Measurements from ENCODE around the gene SLC1A7. TPM values are rescaled to one million over a fixed set of nuclear protein-coding genes. Genes with fewer than 3 reads are reported as not detected.
A peak's percentile ranks its signal among the peaks of the same experiment; 100 is the strongest.

SLC1A7 gene
- total RNA-seq, 1 experiment from 2014 or later, result 0.31 TPM

- no peak overlapping the region for H3K4me3 ChIP-seq (ENCODE audit: low read depth in 2 of 2, low read length in 2 of 2)
- H3K27ac ChIP-seq (ENCODE audit: low read length), result peak overlapping the region; percentile 26
- in situ Hi-C loops (cut with HindIII; ENCODE audit: low pct_unique_long_range_greater_than_20kb, low sequenced_read_pairs) (no loop called here), intact Hi-C loops (cut with micrococcal nuclease; ENCODE audit: unreplicated experiment) (loop anchor here (10.0 kb wide), 1 partner anchor 127 kb away; no protein-coding TSS in a partner anchor)
- DNase-seq (ENCODE audit: low read depth, low spot score) (no peak), ATAC-seq (peak; percentile 61)
- ChIA-PET POLR2A (no interaction called here), CTCF (no interaction called here)
- H3K27me3 ChIP-seq (ENCODE audit: control insufficient read depth, insufficient read depth, low read length), result no peaks in the 10 kb centered on the region
- BruUV-seq (replicated peaks), result no TSS peak
- TF ChIP-seq SIN3A (IDR thresholded peaks at IDR 0.05; ENCODE audit: borderline replicate concordance, insufficient read depth, low read depth, low read length) (no peak), REST (IDR thresholded peaks at IDR 0.05; ENCODE audit: insufficient read depth in 1 of 2, low read depth in 2 of 2, low read length in 1 of 2) (no peak), POLR2AphosphoS5 (IDR thresholded peaks at IDR 0.05; ENCODE audit: low read depth, low read length) (no peak), TCF7L2 (IDR thresholded peaks at IDR 0.05; ENCODE audit: low read depth, low read length) (no peak), CTCF (IDR thresholded peaks at IDR 0.05) (no peak)
- H3K9me3 ChIP-seq (ENCODE audit: control insufficient read depth, insufficient read depth, low read depth, low read length), result no peaks in the 10 kb centered on the region
- peaks cover 17% of the 10 kb centered on the region for H3K4me1 ChIP-seq (ENCODE audit: control insufficient read depth, insufficient read depth, low read length)
- H3K36me3 ChIP-seq (ENCODE audit: control insufficient read depth, insufficient read depth, low read length), result peaks cover 5% of the 10 kb centered on the region
These were observed 94.4 kb downstream of the SLC1A7 start for GRCh38 chr1:53047737-53048736.

DNA sequence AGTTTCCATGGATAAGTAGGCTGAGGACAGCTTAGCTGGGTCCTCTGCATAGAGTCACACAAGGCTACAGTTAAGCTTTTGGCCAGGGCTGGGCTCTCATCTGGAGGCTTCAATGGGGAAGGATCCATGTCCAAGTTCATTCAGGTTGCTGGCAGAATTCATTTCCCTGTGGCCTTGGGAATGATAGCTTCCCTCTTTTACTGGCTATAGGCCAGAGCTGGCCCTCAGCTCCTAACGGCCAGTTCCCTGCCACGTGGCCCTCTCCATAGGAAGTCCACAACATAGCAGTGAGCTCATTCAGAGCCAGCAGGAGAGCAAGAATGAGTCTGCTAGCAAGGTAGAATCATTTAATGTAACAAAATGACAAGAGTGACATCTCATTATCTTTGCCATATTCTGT, 95.5 kb downstream of the SLC1A7 start:
- no peak overlapping the region for H3K4me3 ChIP-seq (ENCODE audit: low read depth in 2 of 2, low read length in 2 of 2)
- ATAC-seq, result peak; percentile 78
- peaks cover 17% of the 10 kb centered on the region for H3K4me1 ChIP-seq (ENCODE audit: control insufficient read depth, insufficient read depth, low read length)
- ChIA-PET POLR2A (no interaction called here), CTCF (no interaction called here)
- in situ Hi-C loops (cut with HindIII; ENCODE audit: low pct_unique_long_range_greater_than_20kb, low sequenced_read_pairs), result no loop called here
- TF ChIP-seq REST (IDR thresholded peaks at IDR 0.05; ENCODE audit: insufficient read depth in 1 of 2, low read depth in 2 of 2, low read length in 1 of 2) (no peak), SIN3A (IDR thresholded peaks at IDR 0.05; ENCODE audit: borderline replicate concordance, insufficient read depth, low read depth, low read length) (no peak), CTCF (IDR thresholded peaks at IDR 0.05) (no peak), POLR2AphosphoS5 (IDR thresholded peaks at IDR 0.05; ENCODE audit: low read depth, low read length) (no peak), TCF7L2 (IDR thresholded peaks at IDR 0.05; ENCODE audit: low read depth, low read length) (no peak)
- H3K36me3 ChIP-seq (ENCODE audit: control insufficient read depth, insufficient read depth, low read length), result peaks cover 5% of the 10 kb centered on the region
- H3K9me3 ChIP-seq (ENCODE audit: control insufficient read depth, insufficient read depth, low read depth, low read length), result no peaks in the 10 kb centered on the region
- H3K27ac ChIP-seq (ENCODE audit: low read length), result peak overlapping the region; percentile 31
- intact Hi-C loops (cut with micrococcal nuclease; ENCODE audit: unreplicated experiment), result loop anchor here (10.0 kb wide), 1 partner anchor 128 kb away; no protein-coding TSS in a partner anchor
- no TSS peak for BruUV-seq (replicated peaks)
- H3K27me3 ChIP-seq (ENCODE audit: control insufficient read depth, insufficient read depth, low read length), result no peaks in the 10 kb centered on the region
- DNase-seq (ENCODE audit: low read depth, low spot score), result no peak
